Islet of Langerhans (tissue), 1 donor: Measurements from ENCODE around the gene TRPM3.
A peak's percentile ranks its signal among the peaks of the same experiment; 100 is the strongest.
"Not testable (repeated sequence)": the region's sequence is repeated elsewhere in the genome, so short reads cannot be mapped to it uniquely, and the experiment has no call there.

Source experiments
- FAIRE-seq: peaks from one replicate; lab custom pipeline; 2011; peaks lifted over from hg19 to GRCh38; lab: Jason Lieb, UNC

The TRPM3 gene

GRCh38 chr9:70995511-70995910 is 125.9 kb downstream of the TRPM3 start:
- no peak for FAIRE-seq

GRCh38 chr9:70994582-70994981 is 126.8 kb downstream of the TRPM3 start:
- FAIRE-seq, result no peak

GRCh38 chr9:70988551-70988950 is 132.9 kb downstream of the TRPM3 start:
- no peak for FAIRE-seq

- FAIRE-seq, result no peak
Measured at GRCh38 chr9:70987986-70988385, 133.4 kb downstream of the TRPM3 start.

GRCh38 chr9:70986984-70987383 is 134.4 kb downstream of the TRPM3 start:
- FAIRE-seq, result no peak

GRCh38 chr9:70983723-70984295 is 137.6 kb downstream of the TRPM3 start:
- FAIRE-seq, result no peak

GRCh38 chr9:70981312-70981711 is 140.1 kb downstream of the TRPM3 start:
- no peak for FAIRE-seq

GRCh38 chr9:70979966-70980365 is 141.5 kb downstream of the TRPM3 start:
- FAIRE-seq, result no peak

GRCh38 chr9:70978085-70978484 is 143.3 kb downstream of the TRPM3 start:
- no peak for FAIRE-seq

- no peak for FAIRE-seq
Measured at GRCh38 chr9:70975821-70976220, 145.6 kb downstream of the TRPM3 start.

- FAIRE-seq, result no peak
Measured at GRCh38 chr9:70971723-70972122, 149.7 kb downstream of the TRPM3 start.

- FAIRE-seq, result not testable (repeated sequence)
Measured at GRCh38 chr9:70966380-70966779, 155.0 kb downstream of the TRPM3 start.

GRCh38 chr9:70964861-70965260 is 156.6 kb downstream of the TRPM3 start:
- FAIRE-seq, result no peak

GRCh38 chr9:70963554-70963953 is 157.9 kb downstream of the TRPM3 start:
- no peak for FAIRE-seq

- peak; percentile 38 for FAIRE-seq
Measured at GRCh38 chr9:70962761-70963440, 158.5 kb downstream of the TRPM3 start.

- no peak for FAIRE-seq
Measured at GRCh38 chr9:70959366-70959765, 162.1 kb downstream of the TRPM3 start.

GRCh38 chr9:70954596-70955143 is 166.8 kb downstream of the TRPM3 start:
- FAIRE-seq, result no peak

GRCh38 chr9:70954126-70954525 is 167.3 kb downstream of the TRPM3 start:
- FAIRE-seq, result no peak

- no peak for FAIRE-seq
Measured at GRCh38 chr9:70951749-70952727, 169.4 kb downstream of the TRPM3 start.

- no peak for FAIRE-seq
Measured at GRCh38 chr9:70950270-70950669, 171.2 kb downstream of the TRPM3 start.

- FAIRE-seq, result no peak
Measured at GRCh38 chr9:70949239-70949638, 172.2 kb downstream of the TRPM3 start.

GRCh38 chr9:70948744-70949143 is 172.7 kb downstream of the TRPM3 start:
- FAIRE-seq, result no peak

- no peak for FAIRE-seq
Measured at GRCh38 chr9:70947511-70947910, 173.9 kb downstream of the TRPM3 start.
